HG03521 (cell line): ENCODE data around the gene IRF1.
"Not testable (repeated sequence)": the region's sequence is repeated elsewhere in the genome, so short reads cannot be mapped to it uniquely, and the experiment has no call there.

ENCODE experiments used
- ATAC-seq: cut with Tn5 transposase; IDR thresholded peaks from one replicate; pipeline ENCODE4 v1.9.1; 2021; ENCODE audit warnings: mild to moderate bottlenecking, moderate library complexity; ENCODE audit not compliant: unreplicated experiment

Gene IRF1

GRCh38 chr5:132487841-132488555, 2.6 kb downstream of the IRF1 start:
- no peak for ATAC-seq

- ATAC-seq: no peak
Measured at GRCh38 chr5:132487095-132487428, 3.5 kb downstream of the IRF1 start.

GRCh38 chr5:132486318-132487094, 4.1 kb downstream of the IRF1 start:
- ATAC-seq: no peak

- no peak for ATAC-seq
Measured at GRCh38 chr5:132485641-132486317, 4.8 kb downstream of the IRF1 start.

- not testable (repeated sequence) for ATAC-seq
Measured at GRCh38 chr5:132484876-132485640, 5.5 kb downstream of the IRF1 start.

- no peak for ATAC-seq
Measured at GRCh38 chr5:132484391-132484725, 6.2 kb downstream of the IRF1 start.

GRCh38 chr5:132483661-132484390, 6.7 kb downstream of the IRF1 start:
- no peak for ATAC-seq

- ATAC-seq: no peak
Measured at GRCh38 chr5:132483101-132483500, 7.5 kb downstream of the IRF1 start.

GRCh38 chr5:132481596-132482211, 8.9 kb downstream of the IRF1 start:
- ATAC-seq: no peak

GRCh38 chr5:132480893-132481595, 9.5 kb downstream of the IRF1 start:
- ATAC-seq: no peak

- ATAC-seq: no peak
Measured at GRCh38 chr5:132480546-132480892, 10.1 kb downstream of the IRF1 start.

- no peak for ATAC-seq
Measured at GRCh38 chr5:132480042-132480441, 10.5 kb downstream of the IRF1 start.

GRCh38 chr5:132479111-132479951, 11.2 kb downstream of the IRF1 start:
- ATAC-seq: no peak

GRCh38 chr5:132478366-132478871, 12.2 kb downstream of the IRF1 start:
- no peak for ATAC-seq

GRCh38 chr5:132477784-132478365, 12.7 kb downstream of the IRF1 start:
- ATAC-seq: no peak

- no peak for ATAC-seq
Measured at GRCh38 chr5:132476876-132477781, 13.4 kb downstream of the IRF1 start.
